Right lobe of liver (tissue), 6 donors: Measurements from ENCODE around the gene GRM8. TPM values are rescaled to one million over a fixed set of nuclear protein-coding genes. Genes with fewer than 3 reads are reported as not detected.

Experiments used
- ATAC-seq, 4 donors: fragments of 200-7000 bp; cut with Tn5 transposase; one replicate each; pipeline ENCODE4 v1.9.1; 2020; ENCODE audit warnings: mild to moderate bottlenecking in 4 of 4, moderate library complexity in 4 of 4
- DNase-seq, 3 donors: peaks; one replicate each; pipeline ENCODE4 v3.0.0-alpha.2; 2020
- H3K27ac ChIP-seq, 3 donors: fragments of 200-600 bp; one replicate each; pipeline ENCODE4 v1.8.0; 2022
- H3K27me3 ChIP-seq, 2 donors: fragments of 200-600 bp; one replicate each; pipeline ENCODE4 v1.8.0; 2022
- H3K36me3 ChIP-seq, 4 donors: fragments of 200-600 bp; sonication (generic) in 1 of 4; one replicate each; pipeline versions ENCODE4 v1.5.1 to v1.8.0; 2017 to 2022; ENCODE audit warnings: control low read depth in 1 of 4
- H3K4me1 ChIP-seq, 4 donors: fragments of 200-600 bp; sonication (generic) in 1 of 4; one replicate each; pipeline versions ENCODE4 v1.5.1 to v1.8.0; 2017 to 2022; ENCODE audit warnings: control low read depth in 1 of 4
- H3K4me3 ChIP-seq, 3 donors: fragments of 200-600 bp; one replicate each; pipeline ENCODE4 v1.8.0; 2022
- H3K9me3 ChIP-seq, 4 donors: fragments of 200-600 bp; sonication (generic) in 1 of 4; one replicate each; pipeline versions ENCODE4 v1.5.1 to v1.8.0; 2017 to 2022; ENCODE audit warnings: control low read depth in 1 of 4
- POLR2A ChIP-seq: fragments of 450-650 bp; IDR thresholded peaks from one replicate; pipeline ENCODE4 v1.6.1; 2017; ENCODE audit warnings: antibody characterized with exemption, mild to moderate bottlenecking
- WGBS: methylation state at CpG from one replicate; pipeline ENCODE4 v1.1.6; 2018; ENCODE audit warnings: low coverage, low lambda C conversion rate; ENCODE audit not compliant: insufficient coverage; ENCODE audit errors: missing lambda C conversion rate; 5-methylcytosine and 5-hydroxymethylcytosine counted together
- intact Hi-C, 2 donors: fragments of 100-400 bp; cut with DNase I; formaldehyde crosslinking; loops; one replicate each; pipeline versions ENCODE4 v1.11.2 to v1.14.1; 2022
- total RNA-seq, 6 experiments: library from RNA; depleted of rRNA in 2 of 6; stranded (reverse); fragments of >200 nt in 2 of 6; fragmentation: NEBNext Ultra II Directional in 3 of 6; extraction: Animal tissue kit (Norgen Biotek cat#: 25700) in 3 of 6; gene quantifications; one replicate each; pipeline versions ENCODE4 v1.1.0 to v1.2.4, GENCODE V29; 2016 to 2023
- TF ChIP-seq, protein P1 (sequence below), 4 donors: fragments of 200-600 bp in 3 of 4; fragments of 450-650 bp in 1 of 4; IDR thresholded peaks; one replicate each; pipeline versions ENCODE4 v1.5.1 to v1.8.0; 2016 to 2022; ENCODE audit warnings: antibody characterized with exemption in 4 of 4, mild to moderate bottlenecking in 2 of 4
- donor health status: DM: no; HTN: yes; CAD: no.
- donor health status: DM: no; HTN: no; CAD: no.
- donor health status: DM: no; HTN: no; CAD: no.
- donor health status: DM: no; HTN: yes; CAD: no.
- donor health status: DM: no; HTN: yes; CAD: no.

GRM8 gene
- total RNA-seq, 6 experiments from 2014 or later = 0.12 to 8.4 (median 2.7) TPM

DNA sequence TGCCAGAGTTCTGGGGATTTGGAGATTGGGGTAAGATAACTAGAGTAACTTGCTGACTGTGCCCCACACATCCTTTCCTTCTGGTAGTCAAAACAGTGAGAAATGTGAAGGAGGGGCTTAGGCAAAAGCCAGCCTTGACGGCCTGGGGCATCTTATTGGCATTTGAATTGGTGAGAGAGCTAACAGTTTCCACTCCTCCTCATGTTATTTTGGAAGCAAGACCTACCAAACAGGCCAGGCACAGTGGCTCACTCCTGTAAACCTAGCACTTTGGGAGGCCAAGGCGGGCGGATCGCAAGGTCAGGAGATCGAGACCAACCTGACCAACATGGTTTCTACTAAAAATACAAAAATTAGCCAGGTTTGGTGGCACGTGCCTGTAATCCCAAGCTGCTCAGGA is 596.6 kb downstream of the GRM8 start:
- WGBS = 69% methylated on average over 2 of the region's 6 CpGs
- ATAC-seq = no peak
- H3K4me3 ChIP-seq = no peak overlapping the region
- no peak overlapping the region for H3K27ac ChIP-seq
- H3K27me3 ChIP-seq = no peaks in the 10 kb centered on the region
- no peaks in the 10 kb centered on the region for H3K9me3 ChIP-seq
- no peaks in the 10 kb centered on the region for H3K36me3 ChIP-seq
- H3K4me1 ChIP-seq = no peaks in the 10 kb centered on the region
- intact Hi-C loops = no loop called here
- no peak for TF ChIP-seq POLR2A
- TF ChIP-seq, protein P1, sequence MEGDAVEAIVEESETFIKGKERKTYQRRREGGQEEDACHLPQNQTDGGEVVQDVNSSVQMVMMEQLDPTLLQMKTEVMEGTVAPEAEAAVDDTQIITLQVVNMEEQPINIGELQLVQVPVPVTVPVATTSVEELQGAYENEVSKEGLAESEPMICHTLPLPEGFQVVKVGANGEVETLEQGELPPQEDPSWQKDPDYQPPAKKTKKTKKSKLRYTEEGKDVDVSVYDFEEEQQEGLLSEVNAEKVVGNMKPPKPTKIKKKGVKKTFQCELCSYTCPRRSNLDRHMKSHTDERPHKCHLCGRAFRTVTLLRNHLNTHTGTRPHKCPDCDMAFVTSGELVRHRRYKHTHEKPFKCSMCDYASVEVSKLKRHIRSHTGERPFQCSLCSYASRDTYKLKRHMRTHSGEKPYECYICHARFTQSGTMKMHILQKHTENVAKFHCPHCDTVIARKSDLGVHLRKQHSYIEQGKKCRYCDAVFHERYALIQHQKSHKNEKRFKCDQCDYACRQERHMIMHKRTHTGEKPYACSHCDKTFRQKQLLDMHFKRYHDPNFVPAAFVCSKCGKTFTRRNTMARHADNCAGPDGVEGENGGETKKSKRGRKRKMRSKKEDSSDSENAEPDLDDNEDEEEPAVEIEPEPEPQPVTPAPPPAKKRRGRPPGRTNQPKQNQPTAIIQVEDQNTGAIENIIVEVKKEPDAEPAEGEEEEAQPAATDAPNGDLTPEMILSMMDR (IDR thresholded peaks at IDR 0.05) = no peak
- DNase-seq = no peak

GRCh38 chr7:126637538-126637937 is 615.2 kb downstream of the GRM8 start:
- intact Hi-C loops = no loop called here
- no peaks in the 10 kb centered on the region for H3K36me3 ChIP-seq
- no peaks in the 10 kb centered on the region for H3K9me3 ChIP-seq
- no peaks in the 10 kb centered on the region for H3K4me1 ChIP-seq
- no peak overlapping the region for H3K27ac ChIP-seq
- TF ChIP-seq, protein P1 (IDR thresholded peaks at IDR 0.05) = no peak
- no peak for TF ChIP-seq POLR2A
- H3K4me3 ChIP-seq = no peak overlapping the region
- H3K27me3 ChIP-seq = no peaks in the 10 kb centered on the region
- 52% methylated on average over 4 of the region's 4 CpGs for WGBS
- ATAC-seq = no peak
- no peak for DNase-seq

- Histone ChIP-seq H3K27me3 (no peaks in the 10 kb centered on the region), H3K4me3 (no peak overlapping the region), H3K4me1 (no peaks in the 10 kb centered on the region), H3K27ac (no peak overlapping the region), H3K36me3 (no peaks in the 10 kb centered on the region), H3K9me3 (no peaks in the 10 kb centered on the region)
- TF ChIP-seq, protein P1 (IDR thresholded peaks at IDR 0.05) = no peak
- no peak for TF ChIP-seq POLR2A
- intact Hi-C loops = no loop called here
- ATAC-seq (no peak), DNase-seq (no peak)
Observed at GRCh38 chr7:126635545-126635944, 617.2 kb downstream of the GRM8 start.

DNA sequence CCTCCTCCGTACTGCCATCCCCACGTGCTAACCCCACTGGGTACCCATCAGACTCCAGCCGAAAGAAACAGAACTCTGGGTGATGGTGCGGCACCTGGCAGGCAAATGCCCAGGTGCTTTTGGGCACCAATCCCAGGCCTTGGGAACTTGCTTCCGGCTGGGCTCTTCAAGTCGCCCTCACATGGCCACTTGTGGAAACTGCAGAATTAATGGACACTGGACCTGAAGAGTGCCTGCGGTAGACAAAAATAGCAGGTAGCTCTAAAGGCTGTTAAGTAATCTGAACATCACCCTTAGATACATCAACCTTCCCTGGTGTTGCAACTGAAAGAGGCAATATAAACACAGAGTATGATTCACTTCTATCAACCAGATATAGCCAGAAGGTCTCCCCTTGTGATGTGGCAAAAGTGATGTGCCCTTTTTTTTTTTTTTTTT is 644.4 kb downstream of the GRM8 start:
- no peak for DNase-seq
- 43% methylated on average over 6 of the region's 7 CpGs for WGBS
- peak; percentile 46 to 52 (median 49) for ATAC-seq

More for the DNA sequence above, 644.4 kb downstream of the GRM8 start:
- Histone ChIP-seq H3K27ac (no peak overlapping the region), H3K4me3 (no peak overlapping the region), H3K4me1 (no peaks in the 10 kb centered on the region), H3K36me3 (no peaks in the 10 kb centered on the region), H3K27me3 (no peaks in the 10 kb centered on the region), H3K9me3 (no peaks in the 10 kb centered on the region)
- intact Hi-C loops = no loop called here
- TF ChIP-seq, protein P1 (IDR thresholded peaks at IDR 0.05) = peak in 3 of 4 donors; percentile 9 to 35 (median 19)
- TF ChIP-seq POLR2A = no peak
